ENCODE measurements around the gene C12orf42.
"Not testable (repeated sequence)": the region's sequence is repeated elsewhere in the genome, so short reads cannot be mapped to it uniquely, and the experiment has no call there.

Gene C12orf42

GRCh38 chr12:103424849-103425586 is 70.8 kb downstream of the C12orf42 start:
- not testable (repeated sequence) for DNase-seq (ENCODE audit: low read depth)

- DNase-seq (ENCODE audit: low read depth), result no peak
Measured at GRCh38 chr12:103423516-103423910, 72.3 kb downstream of the C12orf42 start.

GRCh38 chr12:103422746-103423515 is 72.8 kb downstream of the C12orf42 start:
- DNase-seq (ENCODE audit: low read depth), result no peak

- DNase-seq (ENCODE audit: low read depth), result no peak
Measured at GRCh38 chr12:103422328-103422727, 73.4 kb downstream of the C12orf42 start.

- no peak for DNase-seq (ENCODE audit: low read depth)
Measured at GRCh38 chr12:103421402-103421801, 74.4 kb downstream of the C12orf42 start.

- no peak for DNase-seq (ENCODE audit: low read depth)
Measured at GRCh38 chr12:103415681-103416080, 80.1 kb downstream of the C12orf42 start.

GRCh38 chr12:103401421-103401820 is 94.3 kb downstream of the C12orf42 start:
- DNase-seq (ENCODE audit: low read depth), result no peak

- DNase-seq (ENCODE audit: low read depth), result no peak
Measured at GRCh38 chr12:103399986-103400385, 95.8 kb downstream of the C12orf42 start.

- no peak for DNase-seq (ENCODE audit: low read depth)
Measured at GRCh38 chr12:103397536-103397935, 98.2 kb downstream of the C12orf42 start.

- DNase-seq (ENCODE audit: low read depth), result no peak
Measured at GRCh38 chr12:103392722-103393121, 103.0 kb downstream of the C12orf42 start.

GRCh38 chr12:103391103-103391502 is 104.7 kb downstream of the C12orf42 start:
- no peak for DNase-seq (ENCODE audit: low read depth)

- no peak for DNase-seq (ENCODE audit: low read depth)
Measured at GRCh38 chr12:103387385-103387784, 108.4 kb downstream of the C12orf42 start.

GRCh38 chr12:103386451-103386850 is 109.3 kb downstream of the C12orf42 start:
- no peak for DNase-seq (ENCODE audit: low read depth)

GRCh38 chr12:103382736-103383346 is 112.9 kb downstream of the C12orf42 start:
- DNase-seq (ENCODE audit: low read depth), result no peak

GRCh38 chr12:103382119-103382518 is 113.6 kb downstream of the C12orf42 start:
- no peak for DNase-seq (ENCODE audit: low read depth)

- DNase-seq (ENCODE audit: low read depth), result no peak
Measured at GRCh38 chr12:103379670-103380069, 116.1 kb downstream of the C12orf42 start.

- DNase-seq (ENCODE audit: low read depth), result no peak
Measured at GRCh38 chr12:103373088-103373523, 122.7 kb downstream of the C12orf42 start.

- no peak for DNase-seq (ENCODE audit: low read depth)
Measured at GRCh38 chr12:103369929-103370328, 125.8 kb downstream of the C12orf42 start.

GRCh38 chr12:103368167-103368566 is 127.6 kb downstream of the C12orf42 start:
- DNase-seq (ENCODE audit: low read depth), result no peak

GRCh38 chr12:103354403-103354802 is 141.4 kb downstream of the C12orf42 start:
- DNase-seq (ENCODE audit: low read depth), result no peak

GRCh38 chr12:103353913-103354312 is 141.9 kb downstream of the C12orf42 start:
- no peak for DNase-seq (ENCODE audit: low read depth)

GRCh38 chr12:103350116-103350515 is 145.7 kb downstream of the C12orf42 start:
- DNase-seq (ENCODE audit: low read depth), result no peak

- no peak for DNase-seq (ENCODE audit: low read depth)
Measured at GRCh38 chr12:103348935-103349334, 146.8 kb downstream of the C12orf42 start.

Measured in activated T-helper 9 cell treated with anti-CD3 and anti-CD28 coated beads, Interleukin-2, amount 50 U/mL, for 16 hours (primary cell).